HepG2 (cell line): Measurements from ENCODE around the gene RING1. TPM values are rescaled to one million over a fixed set of nuclear protein-coding genes. Genes with fewer than 3 reads are reported as not detected.

ENCODE experiments used
- ATAC-seq: fragments of 200-7000 bp; cut with Tn5 transposase; 3 replicates; pipeline ENCODE4 v1.9.1; 2020; ENCODE audit warnings: mild to moderate bottlenecking, moderate library complexity
- BruUV-seq: library from RNA; stranded (reverse); fragments of 400-500 nt; replicated peaks from 2 replicates; lab custom pipeline; 2021; lab: Mats Ljungman, UMichigan
- CTCF ChIA-PET: fragments of 300-600 bp; formaldehyde crosslinking; extraction: SDS; loops from one replicate; lab custom pipeline; 2021; ENCODE audit warnings: low total read pairs, inconsistent platforms, low intra/inter-chr PET ratio; lab: Yijun Ruan, JAX
- POLR2A ChIA-PET: fragments of 350-600 bp; sonication (Branson Sonifier 250); formaldehyde crosslinking; loops from one replicate; lab custom pipeline; 2020; ENCODE audit warnings: antibody characterized with exemption, inconsistent platforms; lab: Yijun Ruan, JAX
- DNase-seq: peaks from one replicate; pipeline ENCODE4 v3.0.0-alpha.2; 2015; ENCODE audit warnings: low spot score
- FAIRE-seq: peaks from 3 replicates; lab custom pipeline; 2011; peaks lifted over from hg19 to GRCh38; lab: Jason Lieb, UNC
- H2AFZ ChIP-seq: one replicate; pipeline ENCODE4 v1.6.1; 2011; ENCODE audit warnings: low read length, inconsistent platforms
- H3K27ac ChIP-seq: fragments of 300-600 bp; 3 replicates; pipeline ENCODE4 v1.8.0; 2011; ENCODE audit warnings: mixed run types, mild to moderate bottlenecking, mixed read lengths, low read length, inconsistent platforms; ENCODE audit not compliant: insufficient read depth; ENCODE audit errors: extremely low read length
- H3K27me3 ChIP-seq, 2 experiments: fragments of 200-600 bp in 1 of 2; 2 replicates in 1 of 2; 3 replicates in 1 of 2; pipeline versions ENCODE4 v1.6.0 to v1.8.0; 2011; ENCODE audit warnings: low read length in 2 of 2, mild to moderate bottlenecking in 2 of 2, moderate library complexity in 2 of 2, inconsistent platforms in 1 of 2; ENCODE audit not compliant: insufficient read depth in 2 of 2, control insufficient read depth in 1 of 2
- H3K36me3 ChIP-seq, 2 experiments: fragments of 200-600 bp in 1 of 2; replicated peaks in 1 of 2; 2 replicates in 1 of 2; 3 replicates in 1 of 2; pipeline versions ENCODE4 v1.5.1 to v1.8.0; 2011; ENCODE audit warnings: low read length in 2 of 2, inconsistent platforms in 1 of 2; ENCODE audit not compliant: insufficient read depth in 2 of 2, control insufficient read depth in 1 of 2
- H3K4me1 ChIP-seq: 2 replicates; pipeline ENCODE4 v1.5.1; 2012; ENCODE audit warnings: low read length, inconsistent platforms; ENCODE audit not compliant: insufficient read depth
- H3K4me2 ChIP-seq: 2 replicates; pipeline ENCODE4 v1.6.0; 2011; ENCODE audit warnings: low read depth, low read length, inconsistent platforms
- H3K4me3 ChIP-seq, 3 experiments: fragments of 200-600 bp in 1 of 3; sonication (generic), shearing (Covaris generic) in 1 of 3; replicated peaks in 1 of 3; 2 replicates each; pipeline ENCODE4 v1.5.1; 2011 to 2016; ENCODE audit warnings: low read length in 3 of 3, inconsistent platforms in 2 of 3, low read depth in 2 of 3, mild to moderate bottlenecking in 2 of 3, control low read depth in 1 of 3, mixed read lengths in 1 of 3; ENCODE audit not compliant: insufficient read depth in 1 of 3
- H3K79me2 ChIP-seq: one replicate; pipeline ENCODE4 v1.6.1; 2011; ENCODE audit warnings: low read length, inconsistent platforms; ENCODE audit not compliant: insufficient read depth
- H3K9ac ChIP-seq: 2 replicates; pipeline ENCODE4 v1.6.0; 2011; ENCODE audit warnings: mild to moderate bottlenecking, low read depth, low read length, inconsistent platforms; ENCODE audit not compliant: insufficient read depth
- H3K9me3 ChIP-seq: 2 replicates; pipeline ENCODE4 v1.5.1; 2012; ENCODE audit warnings: mild to moderate bottlenecking, low read length
- H4K20me1 ChIP-seq: 2 replicates; pipeline ENCODE4 v1.6.0; 2011; ENCODE audit warnings: inconsistent platforms, mild to moderate bottlenecking, low read length, moderate library complexity; ENCODE audit not compliant: insufficient read depth
- CENPX ChIP-seq: sonication (generic); formaldehyde crosslinking; IDR thresholded peaks from 2 replicates; pipeline ENCODE4 v1.9.0; 2021; ENCODE audit warnings: mild to moderate bottlenecking, missing genetic modification reagents, moderate library complexity
- MZF1 ChIP-seq: sonication (generic); formaldehyde crosslinking; IDR thresholded peaks from 2 replicates; pipeline ENCODE4 v1.8.1; 2023; ENCODE audit warnings: mild to moderate bottlenecking, missing genetic modification reagents, borderline replicate concordance
- NFYC ChIP-seq: IDR thresholded peaks from 2 replicates; pipeline ENCODE4 v1.6.1; 2016; ENCODE audit warnings: missing genetic modification reagents, missing compliant biosample characterization
- NR2F6 ChIP-seq, 2 experiments: IDR thresholded peaks; 2 replicates each; pipeline ENCODE4 v1.6.1; 2016; ENCODE audit warnings: antibody characterized with exemption in 1 of 2, mild to moderate bottlenecking in 1 of 2
- SCMH1 ChIP-seq: sonication (generic); formaldehyde crosslinking; IDR thresholded peaks from 2 replicates; pipeline ENCODE4 v1.9.0; 2021; ENCODE audit warnings: missing genetic modification reagents, mild to moderate bottlenecking, borderline replicate concordance
- SP140L ChIP-seq: sonication (generic); formaldehyde crosslinking; IDR thresholded peaks from 2 replicates; pipeline ENCODE4 v1.4.0; 2020; ENCODE audit warnings: missing genetic modification reagents, borderline replicate concordance
- YEATS4 ChIP-seq: sonication (generic); formaldehyde crosslinking; IDR thresholded peaks from 2 replicates; pipeline ENCODE4 v1.4.0; 2020; ENCODE audit warnings: missing genetic modification reagents, borderline replicate concordance
- ZFP90 ChIP-seq: sonication (generic); formaldehyde crosslinking; IDR thresholded peaks from 2 replicates; pipeline ENCODE4 v1.8.0; 2022; ENCODE audit warnings: missing genetic modification reagents, mild to moderate bottlenecking, inconsistent platforms, borderline replicate concordance
- ZFX ChIP-seq: sonication (generic); formaldehyde crosslinking; IDR thresholded peaks from 2 replicates; pipeline ENCODE4 v1.4.0; 2020; ENCODE audit warnings: mild to moderate bottlenecking, low read depth, missing genetic modification reagents, moderate library complexity
- ZKSCAN8 ChIP-seq: IDR thresholded peaks from 2 replicates; pipeline ENCODE4 v1.6.1; 2016; ENCODE audit warnings: borderline replicate concordance, missing genetic modification reagents, missing compliant biosample characterization
- ZNF225 ChIP-seq: sonication (generic); formaldehyde crosslinking; IDR thresholded peaks from 2 replicates; pipeline ENCODE4 v1.4.0; 2020; ENCODE audit warnings: mild to moderate bottlenecking, missing genetic modification reagents
- ZNF331 ChIP-seq: sonication (generic); formaldehyde crosslinking; IDR thresholded peaks from 2 replicates; pipeline ENCODE4 v1.4.0; 2020; ENCODE audit warnings: missing genetic modification reagents
- ZNF333 ChIP-seq: sonication (generic); formaldehyde crosslinking; IDR thresholded peaks from 2 replicates; pipeline ENCODE4 v1.4.0; 2020; ENCODE audit warnings: mild to moderate bottlenecking, missing genetic modification reagents, borderline replicate concordance
- ZNF562 ChIP-seq: sonication (generic); formaldehyde crosslinking; IDR thresholded peaks from 2 replicates; pipeline ENCODE4 v1.8.0; 2022; ENCODE audit warnings: missing genetic modification reagents, borderline replicate concordance
- ZNF644 ChIP-seq: IDR thresholded peaks from 2 replicates; pipeline ENCODE4 v1.6.1; 2016; ENCODE audit warnings: low read depth
- ZNF678 ChIP-seq: sonication (generic); formaldehyde crosslinking; IDR thresholded peaks from 2 replicates; pipeline ENCODE4 v1.4.0; 2020; ENCODE audit warnings: mild to moderate bottlenecking, missing genetic modification reagents
- WGBS: methylation state at CpG from one replicate; pipeline ENCODE4 v1.1.6; 2017; ENCODE audit warnings: low lambda C conversion rate; 5-methylcytosine and 5-hydroxymethylcytosine counted together
- in situ Hi-C: cut with HindIII; loops from 2 replicates; pipeline ENCODE4 v1.10.0; 2017; ENCODE audit warnings: low pct_unique_long_range_greater_than_20kb; ENCODE audit not compliant: extremely low pct_ligation_motif_present
- intact Hi-C: fragments of 100-400 bp; cut with micrococcal nuclease; formaldehyde crosslinking; loops from one replicate; pipeline ENCODE4 v1.10.0; 2022; ENCODE audit not compliant: unreplicated experiment
- polyA plus RNA-seq, 8 experiments: library from polyadenylated mRNA; depleted of rRNA in 3 of 8; stranded (reverse) in 7 of 8; unstranded in 1 of 8; fragments of >200 nt; fragmentation: Illumina TruSeq in 4 of 8; extraction: Trizol in 4 of 8; gene quantifications; 2 replicates each; pipeline versions ENCODE4 v1.2.1 to v1.2.3, GENCODE V29; 2011 to 2016; ENCODE audit warnings: low read depth in 4 of 8, missing spikeins in 1 of 8, mixed read lengths in 1 of 8; ENCODE audit not compliant: insufficient read depth in 1 of 8
- total RNA-seq, 5 experiments: library from RNA; depleted of rRNA; stranded (reverse); fragments of >200 nt; fragmentation: Illumina TruSeq; extraction: Trizol; gene quantifications; 2 replicates each; pipeline ENCODE4 v1.2.3, GENCODE V29; 2016; ENCODE audit warnings: low read depth in 1 of 5
- TF ChIP-seq, protein P1 (sequence below): sonication (generic); formaldehyde crosslinking; IDR thresholded peaks from 2 replicates; pipeline ENCODE4 v1.8.0; 2022; ENCODE audit warnings: mild to moderate bottlenecking, missing genetic modification reagents, moderate library complexity
- TF ChIP-seq, protein P2 (sequence below): sonication (generic); formaldehyde crosslinking; conservative IDR thresholded peaks from 2 replicates; pipeline ENCODE4 v1.4.0; 2020; ENCODE audit warnings: missing genetic modification reagents

Gene RING1
- total and polyA plus RNA-seq, 2 of the 13 experiments (the other 11 are each of a cell fraction or from before 2014, with no cell fraction given): 23.9 to 33.6 TPM

DNA sequence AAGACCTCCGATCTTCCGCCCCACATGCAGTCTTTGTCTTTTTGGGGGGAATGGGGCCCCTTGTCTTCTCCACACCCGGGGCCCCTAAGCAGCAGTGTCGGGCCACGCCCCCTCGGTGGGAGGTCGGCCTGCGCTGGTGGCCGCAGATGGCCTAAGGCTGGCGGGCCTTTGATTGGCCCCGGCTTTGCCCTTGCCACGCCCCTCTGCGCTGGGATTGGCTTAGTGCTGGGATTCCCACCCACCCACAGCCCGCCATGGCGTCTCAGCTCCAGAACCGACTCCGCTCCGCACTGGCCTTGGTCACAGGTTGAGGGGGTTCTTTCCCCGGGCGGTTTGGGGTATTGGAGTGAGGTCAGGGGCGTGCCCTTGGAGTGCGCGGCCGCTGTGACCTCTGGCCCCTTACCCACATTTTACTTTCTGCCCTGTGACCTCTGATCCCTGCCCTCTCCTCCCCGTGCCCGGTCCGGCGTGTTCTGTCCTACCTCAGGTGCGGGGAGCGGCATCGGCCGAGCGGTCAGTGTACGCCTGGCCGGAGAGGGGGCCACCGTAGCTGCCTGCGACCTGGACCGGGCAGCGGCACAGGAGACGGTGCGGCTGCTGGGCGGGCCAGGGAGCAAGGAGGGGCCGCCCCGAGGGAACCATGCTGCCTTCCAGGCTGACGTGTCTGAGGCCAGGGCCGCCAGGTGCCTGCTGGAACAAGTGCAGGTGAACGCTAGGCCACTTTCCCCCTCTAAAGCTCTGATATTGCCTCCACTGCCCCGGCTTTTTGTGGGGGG, 3.7 kb upstream of the RING1 start, which contains the start of gene HSD17B8:
Gene HSD17B8, plus strand, starts transcription at position 241 of the 776 bp plus-strand sequence. Its CDS starts 14 bp downstream, at position 255.
- POLR2A ChIA-PET: interaction anchor here (0.6 to 2.2 kb wide), 11 partner anchors 14 to 337 kb away, joined by 3 to 16 read pairs (median 4); partner anchors contain the start of genes PFDN6, RPS18, VPS52 and WDR46
- Histone ChIP-seq H3K4me2 (peak within 1 kb of the TSS; percentile 99), H2AFZ (no peak within 1 kb of the TSS), H3K27me3 (peaks cover 0 to 4% of the 10 kb centered on the region in 2 experiments; a peak in 1 of 5 replicates), H3K9ac (peak within 1 kb of the TSS; percentile 71), H3K27ac (peak within 1 kb of the TSS; percentile 75), H3K4me1 (peaks cover 68% of the 10 kb centered on the region), H3K4me3 (peak within 1 kb of the TSS; percentile 60 to 80 (median 74)), H3K36me3 (peaks cover 10 to 26% of the 10 kb centered on the region in 2 experiments), H3K9me3 (no peaks in the 10 kb centered on the region), H3K79me2 (peaks cover 43% of the 10 kb centered on the region), H4K20me1 (peaks cover 13% of the 10 kb centered on the region; the same call in 1 of the 2 replicates)
- FAIRE-seq (peak; percentile 68), DNase-seq (peak; percentile 90), ATAC-seq (peak; percentile 80)
- no TSS peak for BruUV-seq
- CTCF ChIA-PET: interaction anchor here (1.4 kb wide), 1 partner anchor 44 kb away, joined by 5 read pairs; no protein-coding TSS in a partner anchor
- in situ Hi-C loops: loop anchor here (5.0 to 10.0 kb wide), 3 partner anchors 43 to 210 kb away; partner anchors contain the start of genes CUTA, PHF1 and RGL2
- intact Hi-C loops: no loop called here
- 17% methylated on average over 43 of the region's 48 CpGs for WGBS
- no peak for TF ChIP-seq SCMH1 (CRISPR knock-in tag)
- TF ChIP-seq, protein P1, sequence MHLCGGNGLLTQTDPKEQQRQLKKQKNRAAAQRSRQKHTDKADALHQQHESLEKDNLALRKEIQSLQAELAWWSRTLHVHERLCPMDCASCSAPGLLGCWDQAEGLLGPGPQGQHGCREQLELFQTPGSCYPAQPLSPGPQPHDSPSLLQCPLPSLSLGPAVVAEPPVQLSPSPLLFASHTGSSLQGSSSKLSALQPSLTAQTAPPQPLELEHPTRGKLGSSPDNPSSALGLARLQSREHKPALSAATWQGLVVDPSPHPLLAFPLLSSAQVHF (CRISPR knock-in tag): no peak
- 0 out of 2 replicates have a peak, but pooled peaks have one; percentile 22 for TF ChIP-seq MZF1 (CRISPR knock-in tag)
- peak; percentile 79; the same call in 1 of the 2 replicates for TF ChIP-seq ZNF678 (CRISPR knock-in tag)
- peak; percentile 74 for TF ChIP-seq ZFX
- peak; percentile 16; the same call in 1 of the 2 replicates for TF ChIP-seq ZKSCAN8 (CRISPR knock-in tag)
- TF ChIP-seq ZNF644: no peak
- no peak for TF ChIP-seq ZNF562 (CRISPR knock-in tag)
- TF ChIP-seq ZNF225 (CRISPR knock-in tag): 0 out of 2 replicates have a peak, but pooled peaks have one; percentile 78
- TF ChIP-seq, protein P2, sequence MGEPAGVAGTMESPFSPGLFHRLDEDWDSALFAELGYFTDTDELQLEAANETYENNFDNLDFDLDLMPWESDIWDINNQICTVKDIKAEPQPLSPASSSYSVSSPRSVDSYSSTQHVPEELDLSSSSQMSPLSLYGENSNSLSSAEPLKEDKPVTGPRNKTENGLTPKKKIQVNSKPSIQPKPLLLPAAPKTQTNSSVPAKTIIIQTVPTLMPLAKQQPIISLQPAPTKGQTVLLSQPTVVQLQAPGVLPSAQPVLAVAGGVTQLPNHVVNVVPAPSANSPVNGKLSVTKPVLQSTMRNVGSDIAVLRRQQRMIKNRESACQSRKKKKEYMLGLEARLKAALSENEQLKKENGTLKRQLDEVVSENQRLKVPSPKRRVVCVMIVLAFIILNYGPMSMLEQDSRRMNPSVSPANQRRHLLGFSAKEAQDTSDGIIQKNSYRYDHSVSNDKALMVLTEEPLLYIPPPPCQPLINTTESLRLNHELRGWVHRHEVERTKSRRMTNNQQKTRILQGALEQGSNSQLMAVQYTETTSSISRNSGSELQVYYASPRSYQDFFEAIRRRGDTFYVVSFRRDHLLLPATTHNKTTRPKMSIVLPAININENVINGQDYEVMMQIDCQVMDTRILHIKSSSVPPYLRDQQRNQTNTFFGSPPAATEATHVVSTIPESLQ (CRISPR knock-in tag): no peak
- no peak for TF ChIP-seq CENPX
- TF ChIP-seq ZNF333 (CRISPR knock-in tag): 0 out of 2 replicates have a peak, but pooled peaks have one; percentile 88
- peak; percentile 80 for TF ChIP-seq YEATS4 (CRISPR knock-in tag)
- no peak for TF ChIP-seq SP140L (CRISPR knock-in tag)
- TF ChIP-seq NFYC (CRISPR knock-in tag): peak; percentile 87
- peak; percentile 88 for TF ChIP-seq NR2F6 (IDR thresholded peaks at IDR 0.05)
- peak; percentile 71 for TF ChIP-seq NR2F6 (CRISPR knock-in tag; IDR thresholded peaks at IDR 0.05)
- peak; percentile 80; the same call in 1 of the 2 replicates for TF ChIP-seq ZFP90 (CRISPR knock-in tag)
- peak; percentile 81 for TF ChIP-seq ZNF331
